GM21526 (cell line): Measurements from ENCODE around the gene DNASE2B.
"Not testable (repeated sequence)": the region's sequence is repeated elsewhere in the genome, so short reads cannot be mapped to it uniquely, and the experiment has no call there.

Experiments used
- ATAC-seq: cut with Tn5 transposase; IDR thresholded peaks from one replicate; pipeline ENCODE4 v1.9.1; 2021; ENCODE audit warnings: moderate library complexity; ENCODE audit not compliant: unreplicated experiment, low FRiP score

The DNASE2B gene

GRCh38 chr1:84442747-84443646 lies 44.7 kb downstream of the DNASE2B start:
- not testable (repeated sequence) for ATAC-seq

DNA sequence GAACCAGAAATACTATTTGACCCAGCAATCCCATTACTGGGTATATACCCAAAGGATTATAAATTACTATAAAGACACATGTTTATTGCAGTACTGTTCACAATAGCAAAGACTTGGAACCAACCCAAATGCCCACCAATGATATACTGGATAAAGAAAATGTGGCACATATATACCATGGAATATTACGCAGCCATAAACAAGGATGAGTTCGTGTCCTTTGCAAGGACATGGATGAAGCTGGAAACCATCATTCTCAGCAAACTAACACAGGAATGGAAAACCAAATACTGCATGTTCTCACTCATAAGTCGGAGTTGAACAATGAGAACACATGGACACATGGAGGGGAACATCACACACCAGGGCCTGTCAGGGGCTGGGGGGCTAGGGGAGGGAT lies 50.4 kb downstream of the DNASE2B start:
- ATAC-seq = not testable (repeated sequence)

DNA sequence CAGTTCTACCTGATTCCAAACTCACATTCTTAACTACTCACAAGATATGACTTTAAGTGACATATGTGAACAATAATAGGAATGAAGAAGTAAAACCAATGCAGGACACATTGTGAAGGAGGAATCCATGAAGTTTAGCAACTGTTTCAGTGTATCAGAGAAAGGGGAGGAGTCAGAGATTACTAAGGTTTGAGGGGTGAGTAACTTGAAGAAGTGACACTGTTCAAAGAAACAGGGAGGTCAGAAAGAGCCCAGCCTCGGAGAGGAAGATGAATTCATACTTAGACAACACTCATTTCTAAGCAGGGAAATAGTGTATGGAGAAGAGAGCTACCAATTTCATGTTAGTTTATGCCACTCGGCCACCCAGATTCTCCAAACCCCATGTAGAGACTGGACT lies 52.6 kb downstream of the DNASE2B start:
- no peak for ATAC-seq

- ATAC-seq = no peak
Observed at GRCh38 chr1:84452436-84452835, 54.2 kb downstream of the DNASE2B start.

- no peak for ATAC-seq
Observed at GRCh38 chr1:84462118-84462517, 63.8 kb downstream of the DNASE2B start.
